H1 (cell line): Measurements from ENCODE around the gene RAP1GAP. TPM values are rescaled to one million over a fixed set of nuclear protein-coding genes. Genes with fewer than 3 reads are reported as not detected.

Experiments used
- CTCF ChIA-PET: fragments of 300-600 bp; sonication (Branson Sonifier 250); formaldehyde crosslinking; loops from one replicate; lab custom pipeline; 2021; ENCODE audit not compliant: partially characterized antibody; lab: Charles Lee
- POLR2A ChIA-PET: fragments of 300-600 bp; sonication (Branson Sonifier 250); formaldehyde crosslinking; loops from one replicate; lab custom pipeline; 2021; ENCODE audit warnings: inconsistent platforms; ENCODE audit not compliant: partially characterized antibody; lab: Charles Lee
- DNase-seq, 2 experiments: peaks; one replicate each; pipeline versions ENCODE4 v3.0.0 to v3.0.0-alpha.2; 2010 to 2022; ENCODE audit warnings: low spot score in 2 of 2, low read depth in 1 of 2, mixed read lengths in 1 of 2
- FAIRE-seq: peaks from 2 replicates; lab custom pipeline; 2011; peaks lifted over from hg19 to GRCh38; lab: Jason Lieb, UNC
- H2AFZ ChIP-seq: 2 replicates; pipeline ENCODE4 v1.8.1; 2012; ENCODE audit warnings: low read length, inconsistent platforms
- H2AK5ac ChIP-seq: 2 replicates; pipeline ENCODE4 v1.6.1; 2013; ENCODE audit warnings: low read depth, low read length
- H2BK120ac ChIP-seq: replicated peaks from 2 replicates; pipeline ENCODE3; 2013; ENCODE audit warnings: low read depth, low read length, inconsistent platforms
- H2BK12ac ChIP-seq: 2 replicates; pipeline ENCODE4 v1.6.1; 2013; ENCODE audit warnings: low read depth, low read length
- H2BK15ac ChIP-seq: 2 replicates; pipeline ENCODE4 v1.6.1; 2013; ENCODE audit warnings: low read length
- H2BK20ac ChIP-seq: 2 replicates; pipeline ENCODE4 v1.6.1; 2013; ENCODE audit warnings: low read length
- H2BK5ac ChIP-seq: 2 replicates; pipeline ENCODE4 v1.6.1; 2013; ENCODE audit warnings: low read depth, low read length
- H3K14ac ChIP-seq: 2 replicates; pipeline ENCODE4 v1.6.1; 2013; ENCODE audit warnings: inconsistent platforms; ENCODE audit not compliant: insufficient read length
- H3K18ac ChIP-seq: 2 replicates; pipeline ENCODE4 v1.6.1; 2013; ENCODE audit warnings: low read length; ENCODE audit errors: extremely low read depth
- H3K23ac ChIP-seq: 2 replicates; pipeline ENCODE4 v1.6.1; 2013; ENCODE audit warnings: inconsistent platforms; ENCODE audit not compliant: insufficient read length
- H3K23me2 ChIP-seq: 2 replicates; pipeline ENCODE4 v1.6.1; 2013; ENCODE audit warnings: low read depth, low read length
- H3K27ac ChIP-seq: 2 replicates; pipeline ENCODE4 v1.6.1; 2011; ENCODE audit warnings: low read depth, low read length, inconsistent platforms
- H3K27me3 ChIP-seq, 4 experiments: replicated peaks in 1 of 4; 1 replicate in 1 of 4; 2 replicates in 3 of 4; pipeline versions ENCODE4 v1.6.1 to v1.8.1; 2011 to 2013; ENCODE audit warnings: low read length in 3 of 4, mild to moderate bottlenecking in 3 of 4, inconsistent platforms in 2 of 4, mixed read lengths in 2 of 4, moderate library complexity in 1 of 4; ENCODE audit not compliant: control insufficient read depth in 3 of 4, insufficient read depth in 3 of 4; ENCODE audit errors: extremely low read depth in 1 of 4
- H3K36me3 ChIP-seq, 4 experiments: 2 replicates each; pipeline versions ENCODE4 v1.6.1 to v1.8.1; 2011 to 2013; ENCODE audit warnings: mild to moderate bottlenecking in 4 of 4, low read length in 3 of 4, moderate library complexity in 2 of 4, control low read depth in 1 of 4, inconsistent platforms in 1 of 4; ENCODE audit not compliant: insufficient read depth in 4 of 4, control insufficient read depth in 2 of 4
- H3K4ac ChIP-seq: replicated peaks from 2 replicates; pipeline ENCODE3; 2013; ENCODE audit warnings: low read length, low read depth, mixed read lengths, inconsistent platforms; ENCODE audit not compliant: insufficient read length
- H3K4me1 ChIP-seq, 4 experiments: replicated peaks in 1 of 4; 1 replicate in 1 of 4; 2 replicates in 3 of 4; pipeline versions ENCODE4 v1.6.1 to v1.8.1; 2011 to 2013; ENCODE audit warnings: low read length in 3 of 4, inconsistent platforms in 2 of 4, mixed read lengths in 1 of 4; ENCODE audit not compliant: insufficient read depth in 4 of 4, control insufficient read depth in 3 of 4
- H3K4me2 ChIP-seq, 2 experiments: 2 replicates each; pipeline versions ENCODE4 v1.6.1 to v1.8.1; 2011 to 2013; ENCODE audit warnings: low read depth in 2 of 2, low read length in 2 of 2, control low read depth in 1 of 2, inconsistent platforms in 1 of 2, mild to moderate bottlenecking in 1 of 2; ENCODE audit not compliant: insufficient read depth in 1 of 2
- H3K4me3 ChIP-seq, 4 experiments: fragments of 200-600, 300-600 bp in 1 of 4; sonication (generic), shearing (Covaris generic), sonication (Bioruptor Twin) in 1 of 4; 2 replicates each; pipeline versions ENCODE4 v1.5.1 to v1.8.1; 2011 to 2016; ENCODE audit warnings: low read length in 4 of 4, low read depth in 3 of 4, control low read depth in 2 of 4, inconsistent platforms in 2 of 4, mild to moderate bottlenecking in 2 of 4, mixed read lengths in 1 of 4, moderate library complexity in 1 of 4; ENCODE audit not compliant: insufficient read depth in 2 of 4; ENCODE audit errors: extremely low read depth in 1 of 4
- H3K56ac ChIP-seq: replicated peaks from 2 replicates; pipeline ENCODE3; 2013; ENCODE audit warnings: low read depth, mild to moderate bottlenecking, mixed read lengths, low read length, inconsistent platforms; ENCODE audit not compliant: insufficient read length
- H3K79me1 ChIP-seq: 2 replicates; pipeline ENCODE4 v1.6.1; 2013; ENCODE audit warnings: low read depth, low read length, control low read depth
- H3K79me2 ChIP-seq, 2 experiments: 2 replicates each; pipeline versions ENCODE4 v1.6.1 to v1.8.1; 2012 to 2013; ENCODE audit warnings: low read length in 2 of 2, mild to moderate bottlenecking in 2 of 2, inconsistent platforms in 1 of 2; ENCODE audit not compliant: insufficient read depth in 2 of 2, control insufficient read depth in 1 of 2
- H3K9ac ChIP-seq, 4 experiments: replicated peaks in 1 of 4; 1 replicate in 1 of 4; 2 replicates in 3 of 4; pipeline versions ENCODE4 v1.6.1 to v1.8.1; 2011 to 2013; ENCODE audit warnings: low read depth in 3 of 4, low read length in 3 of 4, control low read depth in 2 of 4, mild to moderate bottlenecking in 2 of 4, moderate library complexity in 2 of 4, inconsistent platforms in 1 of 4; ENCODE audit errors: extremely low read depth in 1 of 4
- H3K9me3 ChIP-seq, 2 experiments: 2 replicates each; pipeline versions ENCODE4 v1.6.1 to v1.8.1; 2012 to 2013; ENCODE audit warnings: mild to moderate bottlenecking in 2 of 2, moderate library complexity in 2 of 2, control low read depth in 1 of 2, inconsistent platforms in 1 of 2, low read depth in 1 of 2, low read length in 1 of 2, mixed read lengths in 1 of 2; ENCODE audit not compliant: insufficient read depth in 2 of 2
- H4K20me1 ChIP-seq, 2 experiments: replicated peaks in 1 of 2; 2 replicates each; pipeline versions ENCODE3 to v1.8.1; 2011 to 2013; ENCODE audit warnings: inconsistent platforms in 2 of 2, low read length in 2 of 2, mild to moderate bottlenecking in 1 of 2; ENCODE audit not compliant: insufficient read depth in 2 of 2, control insufficient read depth in 1 of 2
- H4K5ac ChIP-seq: 2 replicates; pipeline ENCODE4 v1.6.1; 2013; ENCODE audit warnings: low read length, low read depth, mixed read lengths, inconsistent platforms; ENCODE audit not compliant: insufficient read length
- H4K8ac ChIP-seq: 2 replicates; pipeline ENCODE4 v1.8.0; 2013; ENCODE audit warnings: mild to moderate bottlenecking, moderate library complexity, low read length, inconsistent platforms; ENCODE audit not compliant: insufficient read depth; ENCODE audit errors: extremely low read depth
- H4K91ac ChIP-seq: replicated peaks from 2 replicates; pipeline ENCODE3; 2013; ENCODE audit warnings: low read length, mixed read lengths, inconsistent platforms; ENCODE audit not compliant: insufficient read length
- CBX5 ChIP-seq: fragments of 300-800, 300-1000 bp; sonication (generic); IDR thresholded peaks from 2 replicates; pipeline ENCODE4 v1.7.1; 2016; ENCODE audit warnings: antibody characterized with exemption, low read length, low read depth
- GTF2F1 ChIP-seq: IDR thresholded peaks from 2 replicates; pipeline ENCODE4 v1.6.1; 2012; ENCODE audit warnings: low read depth, low read length, improper control_type of control experiment, borderline replicate concordance
- HDAC2 ChIP-seq, 2 experiments: fragments of 300-600 bp in 1 of 2; sonication (generic) in 1 of 2; IDR thresholded peaks; 2 replicates each; pipeline ENCODE4 v1.6.1; 2011 to 2012; ENCODE audit warnings: low read depth in 2 of 2, low read length in 2 of 2, mild to moderate bottlenecking in 2 of 2, moderate library complexity in 2 of 2, borderline replicate concordance in 1 of 2, inconsistent platforms in 1 of 2
- MAFK ChIP-seq: IDR thresholded peaks from 2 replicates; pipeline ENCODE4 v1.6.1; 2012; ENCODE audit warnings: low read depth, mild to moderate bottlenecking, improper control_type of control experiment, low read length
- NRF1 ChIP-seq: IDR thresholded peaks from 2 replicates; pipeline ENCODE4 v1.6.1; 2011; ENCODE audit warnings: mild to moderate bottlenecking, low read depth, low read length, improper control_type of control experiment
- SAP30 ChIP-seq: fragments of 300-600 bp; sonication (generic); IDR thresholded peaks from 2 replicates; pipeline ENCODE4 v1.7.1; 2012; ENCODE audit warnings: low read length, moderate library complexity, mild to moderate bottlenecking, inconsistent platforms; ENCODE audit not compliant: insufficient read depth, insufficient replicate concordance
- SP4 ChIP-seq: IDR thresholded peaks from 2 replicates; pipeline ENCODE4 v1.6.1; 2012; ENCODE audit warnings: low read length, inconsistent platforms
- YY1 ChIP-seq: IDR thresholded peaks from 2 replicates; pipeline ENCODE4 v1.6.1; 2011; ENCODE audit warnings: low read depth, mild to moderate bottlenecking, low read length
- WGBS, 2 experiments: shearing (Covaris generic) in 1 of 2; methylation state at CpG; one replicate each; pipeline versions ENCODE4 v1.1.6 to v1.1.7; 2013 to 2015; ENCODE audit warnings: low lambda C conversion rate in 2 of 2, mixed read lengths in 2 of 2, inconsistent platforms in 1 of 2, low coverage in 1 of 2, missing lambda C conversion rate in 1 of 2; ENCODE audit not compliant: insufficient replicate concordance in 2 of 2, insufficient coverage in 1 of 2, insufficient read length in 1 of 2; ENCODE audit errors: extremely low coverage in 1 of 2, missing lambda C conversion rate in 1 of 2; 5-methylcytosine and 5-hydroxymethylcytosine counted together
- polyA plus RNA-seq, 7 experiments: library from polyadenylated mRNA; depleted of rRNA in 3 of 7; stranded (reverse) in 5 of 7; unstranded in 2 of 7; fragments of >200 nt in 5 of 7; fragments of 200-250 nt in 2 of 7; gene quantifications; 1 replicate in 5 of 7; 2 replicates in 1 of 7; 4 replicates in 1 of 7; pipeline versions ENCODE4 v1.2.1 to v1.2.3, GENCODE V29; 2011 to 2013; ENCODE audit warnings: missing spikeins in 2 of 7, mixed read lengths in 2 of 7
- total RNA-seq: library from RNA; stranded (reverse); fragmentation: NEBNext Ultra II Directional; extraction: Animal tissue kit (Norgen Biotek cat#: 25700); gene quantifications from 2 replicates; pipeline ENCODE4 v1.2.1, GENCODE V29; 2021
- TF ChIP-seq, protein P1 (sequence below): IDR thresholded peaks from 2 replicates; pipeline ENCODE4 v1.6.1; 2011; ENCODE audit warnings: low read length, improper control_type of control experiment

Gene RAP1GAP
- total and polyA plus RNA-seq, 2 of the 8 experiments (the other 6 are each of a cell fraction or from before 2014, with no cell fraction given), result 8.4 TPM

DNA sequence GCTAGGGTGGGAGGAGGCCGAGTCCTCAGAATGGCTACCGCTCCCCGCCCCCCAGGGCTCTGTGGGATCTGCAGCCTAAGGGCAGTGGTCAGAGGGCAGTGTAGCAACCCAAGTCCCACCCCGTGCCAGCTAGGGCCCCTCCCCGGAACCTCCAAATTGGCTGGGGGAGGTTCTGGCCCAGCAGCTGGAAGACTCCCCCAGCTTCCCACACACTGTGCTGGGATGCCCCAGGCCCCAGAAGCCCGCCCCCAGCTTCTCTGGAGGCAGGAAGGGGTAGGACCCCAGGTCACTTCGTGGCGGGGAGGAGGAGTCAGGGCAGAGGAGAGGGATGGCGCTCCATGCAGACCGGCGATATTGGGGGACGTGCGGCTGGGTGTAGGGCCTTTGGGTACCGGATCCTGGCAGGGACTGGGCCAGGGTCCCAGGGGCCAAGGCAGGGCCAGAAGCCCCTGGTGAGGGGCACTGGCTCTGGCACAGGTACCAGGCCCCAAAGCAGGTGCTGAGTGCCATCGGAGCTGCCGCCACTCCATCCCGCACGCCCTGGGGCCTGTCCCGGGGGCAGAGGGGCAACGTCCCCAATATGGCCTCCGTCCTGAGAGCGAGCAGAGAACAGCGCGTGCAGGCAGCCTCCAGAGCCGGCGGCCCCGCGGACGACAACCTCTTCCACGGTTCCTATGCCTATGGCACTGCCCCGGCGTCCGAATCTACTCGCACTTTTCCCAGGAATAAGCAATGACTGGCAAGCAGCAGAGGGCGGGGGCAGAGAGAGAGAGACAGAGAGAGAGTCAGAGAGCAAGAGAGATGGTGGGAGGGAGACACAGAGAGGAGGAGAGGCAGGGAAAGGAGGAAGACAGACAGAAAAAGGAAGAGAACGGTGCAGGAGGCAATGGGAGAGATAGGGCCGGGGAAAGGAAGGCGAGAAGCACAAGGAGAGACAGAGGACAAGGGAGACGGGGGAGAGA, 65.7 kb downstream of the RAP1GAP start:
- WGBS, 2 experiments, result 90% methylated on average over 28 of the region's 39 CpGs; no CpG with 5 or more reads in 1 of the 2 experiments
- H3K4me2 ChIP-seq, result no peak overlapping the region
- no peak overlapping the region for H3K14ac ChIP-seq

More for the DNA sequence above, 65.7 kb downstream of the RAP1GAP start:
- Histone ChIP-seq H3K56ac (no peak overlapping the region), H2BK20ac (no peak overlapping the region), H2BK15ac (no peak overlapping the region), H3K4me3 (no peak overlapping the region), H4K91ac (peak overlapping the region; percentile 54), H4K5ac (no peak overlapping the region), H2AFZ (no peak overlapping the region), H3K79me2 (no peaks in the 10 kb centered on the region), H4K20me1 (peaks cover 0 to 4% of the 10 kb centered on the region in 2 experiments), H2BK5ac (0 out of 2 replicates have a peak overlapping the region, but pooled peaks have one; percentile 24), H4K8ac (no peak overlapping the region; the same call in 1 of the 2 replicates), H2BK120ac (no peak overlapping the region), H3K23me2 (peaks cover 5% of the 10 kb centered on the region; the same call in 1 of the 2 replicates), H3K79me1 (peaks cover 2% of the 10 kb centered on the region; the same call in 1 of the 2 replicates), H3K23ac (no peak overlapping the region), H3K27me3 (no peaks in the 10 kb centered on the region), H3K18ac (no peak overlapping the region), H3K4ac (no peak overlapping the region), H3K4me1 (peaks cover 2 to 7% (median 3%) of the 10 kb centered on the region in 4 experiments; a peak in 6 of 7 replicates), H3K9me3 (no peaks in the 10 kb centered on the region), H3K27ac (no peak overlapping the region), H2AK5ac (0 out of 2 replicates have a peak overlapping the region, but pooled peaks have one; percentile 39), H3K9ac (no peak overlapping the region), H3K36me3 (no peaks in the 10 kb centered on the region), H2BK12ac (no peak overlapping the region; the same call in 1 of the 2 replicates)
- FAIRE-seq, result no peak
- POLR2A ChIA-PET, result interaction anchor here (0.9 to 1.3 kb wide), 2 partner anchors 19 to 57 kb away, joined by 3 to 4 read pairs; no protein-coding TSS in a partner anchor
- CTCF ChIA-PET, result interaction anchor here (1.1 to 1.6 kb wide), 3 partner anchors 9 to 31 kb away, joined by 3 to 6 read pairs (median 3); no protein-coding TSS in a partner anchor
- TF ChIP-seq NRF1, result no peak
- TF ChIP-seq GTF2F1, result no peak
- no peak for TF ChIP-seq SP4
- no peak for TF ChIP-seq SAP30
- TF ChIP-seq, protein P1, sequence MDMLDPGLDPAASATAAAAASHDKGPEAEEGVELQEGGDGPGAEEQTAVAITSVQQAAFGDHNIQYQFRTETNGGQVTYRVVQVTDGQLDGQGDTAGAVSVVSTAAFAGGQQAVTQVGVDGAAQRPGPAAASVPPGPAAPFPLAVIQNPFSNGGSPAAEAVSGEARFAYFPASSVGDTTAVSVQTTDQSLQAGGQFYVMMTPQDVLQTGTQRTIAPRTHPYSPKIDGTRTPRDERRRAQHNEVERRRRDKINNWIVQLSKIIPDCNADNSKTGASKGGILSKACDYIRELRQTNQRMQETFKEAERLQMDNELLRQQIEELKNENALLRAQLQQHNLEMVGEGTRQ, result no peak
- TF ChIP-seq YY1, result no peak
- no peak for TF ChIP-seq CBX5
- TF ChIP-seq HDAC2 (IDR thresholded peaks at IDR 0.05; ENCODE audit: borderline replicate concordance in 1 of 2, low read depth in 2 of 2, low read length in 2 of 2), result no peak
- TF ChIP-seq MAFK, result no peak
- no peak for DNase-seq
